Stimulated activated CD4-positive, alpha-beta T cell treated with anti-CD3 and anti-CD28 coated beads, TNF-alpha, amount 100 ng/mL, for 1 hour (primary cell): ENCODE data around the gene HCN3.
A peak's percentile ranks its signal among the peaks of the same experiment; 100 is the strongest.
"Not testable (repeated sequence)": the region's sequence is repeated elsewhere in the genome, so short reads cannot be mapped to it uniquely, and the experiment has no call there.

Experiments
- DNase-seq, 3 donors: peaks; one replicate each; pipeline ENCODE4 v3.0.0-alpha.2; 2020; ENCODE audit warnings: low read depth in 3 of 3, low spot score in 1 of 3

The HCN3 gene

DNA sequence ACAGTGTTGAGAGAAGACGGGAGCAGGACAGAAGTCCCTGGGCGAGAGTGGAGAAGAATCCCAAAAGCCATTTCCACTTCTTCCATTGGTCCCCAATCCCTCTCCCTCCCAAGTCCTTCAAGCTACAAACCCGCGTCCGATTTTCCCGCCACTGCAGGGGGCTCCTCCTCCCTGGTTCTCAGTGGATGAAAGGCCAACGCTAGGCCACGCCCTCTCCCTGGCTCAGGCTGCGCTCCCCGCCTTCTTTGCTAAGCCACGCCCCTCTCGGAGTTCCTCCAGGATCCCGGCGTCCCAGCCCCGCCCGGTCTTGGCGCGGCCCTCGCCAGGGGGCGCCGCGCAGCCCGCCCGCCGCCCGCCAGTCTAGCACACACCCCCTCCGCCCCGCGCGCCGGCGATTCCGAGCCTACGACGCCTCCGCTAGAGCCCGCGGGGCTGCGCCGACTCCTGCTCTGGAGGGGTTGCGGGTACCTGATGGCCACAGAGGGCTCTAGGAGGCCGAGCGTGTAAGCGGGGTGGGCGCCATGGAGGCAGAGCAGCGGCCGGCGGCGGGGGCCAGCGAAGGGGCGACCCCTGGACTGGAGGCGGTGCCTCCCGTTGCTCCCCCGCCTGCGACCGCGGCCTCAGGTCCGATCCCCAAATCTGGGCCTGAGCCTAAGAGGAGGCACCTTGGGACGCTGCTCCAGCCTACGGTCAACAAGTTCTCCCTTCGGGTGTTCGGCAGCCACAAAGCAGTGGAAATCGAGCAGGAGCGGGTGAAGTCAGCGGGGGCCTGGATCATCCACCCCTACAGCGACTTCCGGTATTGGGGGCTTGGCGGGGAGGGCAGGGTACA lies at the start of gene HCN3:
Gene HCN3 (plus strand): TSS at position 394 of the 832 bp plus-strand sequence. CDS start 128 bp downstream, at position 522.
- DNase-seq = peak; percentile 74 to 88 (median 82)

DNA sequence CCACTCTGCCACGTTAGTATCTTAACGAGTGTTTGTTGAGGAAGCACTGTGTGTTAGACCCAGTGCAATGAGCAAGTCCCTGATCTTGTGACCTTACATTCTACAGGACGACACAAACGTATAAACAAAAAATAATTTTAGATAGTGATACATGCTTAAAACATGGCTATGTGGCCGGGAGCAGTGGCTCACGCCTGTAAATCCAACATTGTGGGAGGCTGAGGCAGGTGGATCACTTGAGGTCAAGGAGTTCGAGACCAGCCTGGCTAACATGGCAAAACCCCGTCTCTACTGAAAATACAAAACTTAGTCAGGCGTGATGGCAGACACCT lies 49.2 kb upstream of the HCN3 start:
- no peak for DNase-seq

DNA sequence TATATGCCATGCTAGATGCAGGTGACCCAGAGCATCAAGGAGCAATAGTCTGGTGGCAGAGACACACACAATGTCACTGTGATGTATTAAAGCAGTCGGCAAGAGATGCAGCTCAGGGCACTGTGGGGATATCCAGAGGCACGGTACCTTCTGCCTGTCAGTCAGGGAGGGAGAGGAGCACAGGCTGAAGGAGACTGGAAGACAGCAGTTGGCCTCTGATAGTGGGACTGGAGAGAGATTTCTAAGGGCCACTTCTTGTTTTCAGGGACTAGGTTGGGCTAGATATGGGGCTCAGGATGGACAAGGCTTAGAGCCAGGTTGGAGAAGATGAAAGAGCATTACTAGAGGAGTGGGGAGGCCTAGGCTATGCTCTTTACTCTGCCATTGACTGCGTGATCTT lies 46.0 kb upstream of the HCN3 start:
- not testable (repeated sequence) for DNase-seq

DNA sequence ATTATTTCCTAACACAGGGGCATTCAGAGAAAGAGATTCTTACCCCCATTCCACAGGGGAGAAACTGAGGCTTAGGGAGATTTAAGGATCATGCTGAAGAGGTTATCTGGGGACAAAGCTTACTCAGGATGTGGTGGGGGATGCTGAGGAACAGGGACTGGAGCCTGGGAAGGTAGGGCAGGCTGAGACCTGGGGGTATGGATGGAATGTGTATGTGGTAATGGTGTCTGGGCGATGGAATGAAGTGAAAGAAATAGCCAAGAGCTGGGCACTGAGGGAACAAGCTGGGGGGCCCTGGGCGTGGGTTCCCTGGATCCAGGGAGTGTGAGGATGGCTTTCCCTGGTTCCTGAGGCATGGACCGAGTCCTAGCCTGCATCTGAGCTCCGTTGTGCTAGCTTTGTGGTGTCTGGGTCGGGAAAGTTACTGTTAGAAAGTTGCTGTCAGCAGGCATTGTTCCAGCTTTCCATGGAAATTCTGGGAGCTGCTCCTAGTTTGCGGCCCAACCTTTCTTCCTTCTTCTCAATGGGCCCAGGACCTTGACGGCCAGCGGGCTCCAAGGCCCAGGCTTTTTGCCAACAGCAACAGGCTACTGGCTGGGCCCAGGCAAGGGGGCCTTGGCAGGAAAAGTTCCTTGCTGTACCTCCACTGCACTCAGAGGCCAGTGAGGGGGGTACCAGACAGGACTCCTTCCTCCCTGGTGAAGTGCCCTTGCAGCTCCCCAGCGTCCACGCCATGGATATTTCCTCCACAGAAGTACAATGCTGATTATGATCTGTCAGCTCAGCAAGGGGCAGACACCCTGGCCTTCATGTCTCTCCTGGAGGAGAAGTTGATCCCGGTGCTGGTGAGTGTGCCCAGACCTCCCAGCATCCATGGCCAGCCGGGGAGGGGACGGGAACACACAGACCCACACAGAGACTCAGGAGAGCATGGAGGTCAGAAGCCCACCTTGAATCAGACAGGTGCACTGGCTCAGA lies 45.0 kb upstream of the HCN3 start:
- not testable (repeated sequence) for DNase-seq

DNA sequence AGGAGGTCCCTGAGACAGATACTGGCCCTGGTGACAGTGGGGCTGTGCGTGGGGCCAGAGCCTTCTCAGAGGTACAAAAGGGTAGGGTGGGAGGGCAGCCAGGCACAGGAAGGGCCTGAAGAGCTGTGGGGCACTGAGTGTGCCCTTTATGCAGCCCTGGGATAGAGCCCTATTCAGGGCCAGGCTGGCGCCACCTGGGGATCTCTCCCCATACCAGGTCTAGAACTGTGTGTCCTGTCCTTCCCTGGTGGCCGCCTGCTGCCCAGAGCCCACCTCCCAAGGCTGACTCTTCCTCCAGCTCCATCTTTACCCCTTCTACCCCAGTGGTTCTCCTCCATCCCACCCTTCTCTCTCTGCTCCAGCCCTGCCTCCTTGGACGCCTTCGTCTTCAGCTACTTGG lies 43.8 kb upstream of the HCN3 start:
- DNase-seq = not testable (repeated sequence)

DNA sequence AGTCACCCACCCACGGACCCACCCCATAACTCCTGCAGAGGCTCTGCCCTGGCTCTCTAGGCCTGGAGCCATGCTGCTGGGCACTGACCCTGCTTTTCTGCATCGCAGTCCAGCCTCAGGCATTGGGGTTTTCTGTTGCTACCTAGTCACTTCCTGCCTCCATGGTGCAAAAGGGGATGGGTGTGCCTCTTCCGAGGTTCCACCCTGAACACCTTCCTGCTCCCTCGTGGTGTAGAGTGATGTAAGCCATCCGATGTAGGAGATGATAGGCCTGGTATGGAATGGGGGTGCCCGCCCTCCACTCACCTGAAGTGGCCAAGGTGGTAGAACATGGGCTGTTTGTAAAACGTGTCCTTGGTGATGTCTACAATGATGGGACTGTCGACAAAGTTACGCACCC lies 41.9 kb upstream of the HCN3 start:
- DNase-seq = not testable (repeated sequence)

DNA sequence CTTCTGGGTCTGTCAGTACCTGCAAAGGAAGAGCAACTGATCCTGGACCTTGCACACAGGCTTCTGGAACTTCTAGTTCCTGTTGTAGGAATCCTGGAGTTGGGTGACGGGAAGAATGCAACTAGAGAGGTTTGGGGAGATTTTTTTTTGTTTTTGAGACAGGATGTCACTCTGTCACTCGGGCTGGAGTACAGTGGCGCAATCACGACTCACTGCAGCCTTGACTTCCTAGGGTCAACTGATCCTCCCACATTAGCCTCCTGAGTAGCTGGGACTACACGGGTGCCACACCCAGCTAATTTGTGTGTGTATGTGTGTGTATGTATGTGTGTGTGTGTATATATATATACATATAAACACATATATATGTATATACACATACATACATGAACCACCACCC lies 40.8 kb upstream of the HCN3 start:
- DNase-seq = no peak

DNA sequence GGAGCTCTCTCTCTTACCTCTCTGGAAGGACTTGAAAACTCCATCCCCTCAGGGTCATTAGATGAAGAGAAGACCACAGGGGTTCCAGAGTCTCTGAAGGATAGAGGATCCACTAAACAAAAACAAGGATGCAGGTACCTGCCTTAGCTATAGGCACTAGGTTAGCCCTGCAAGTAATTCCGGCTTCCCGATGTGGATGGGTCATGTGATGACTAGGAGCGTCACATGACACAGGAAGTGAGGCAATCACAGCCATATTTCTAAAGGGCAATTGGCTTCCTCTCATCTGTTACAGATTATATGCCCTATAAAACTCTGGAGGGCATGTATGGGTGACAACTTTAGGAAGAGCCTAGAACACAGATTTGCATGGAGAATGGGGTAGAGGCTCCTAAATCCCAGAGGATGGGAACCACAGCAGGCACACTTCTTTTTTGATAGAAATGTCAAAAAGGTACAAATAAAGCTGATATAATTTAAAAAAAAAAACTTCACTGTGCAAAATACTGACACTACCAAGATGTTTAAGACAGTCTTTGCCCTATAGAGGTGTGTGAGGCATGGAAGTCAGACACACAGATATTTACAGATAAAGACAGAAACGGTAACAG lies 36.1 kb upstream of the HCN3 start:
- DNase-seq = peak in 1 of 3 donors; percentile 25

DNA sequence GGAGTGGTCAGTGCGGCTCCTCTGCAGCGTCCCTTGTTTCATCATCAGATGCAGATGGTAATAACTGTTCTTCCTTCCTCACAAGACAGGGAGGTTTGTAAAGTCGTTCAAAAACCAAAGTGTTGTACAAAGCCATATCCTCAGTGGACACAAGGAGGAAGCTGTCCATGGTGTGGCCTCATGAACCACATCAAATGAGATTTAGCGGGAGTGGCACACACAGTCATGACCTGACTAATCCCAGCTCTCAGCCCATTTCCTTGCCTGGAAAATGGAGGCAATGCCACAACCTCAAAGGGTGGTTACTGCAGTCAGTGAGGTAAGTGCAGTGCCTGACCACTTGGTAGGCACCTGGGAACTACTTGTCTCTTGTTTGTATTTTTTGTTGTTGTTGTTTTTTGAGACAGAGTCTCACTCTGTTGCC lies 35.4 kb upstream of the HCN3 start:
- DNase-seq = no peak

DNA sequence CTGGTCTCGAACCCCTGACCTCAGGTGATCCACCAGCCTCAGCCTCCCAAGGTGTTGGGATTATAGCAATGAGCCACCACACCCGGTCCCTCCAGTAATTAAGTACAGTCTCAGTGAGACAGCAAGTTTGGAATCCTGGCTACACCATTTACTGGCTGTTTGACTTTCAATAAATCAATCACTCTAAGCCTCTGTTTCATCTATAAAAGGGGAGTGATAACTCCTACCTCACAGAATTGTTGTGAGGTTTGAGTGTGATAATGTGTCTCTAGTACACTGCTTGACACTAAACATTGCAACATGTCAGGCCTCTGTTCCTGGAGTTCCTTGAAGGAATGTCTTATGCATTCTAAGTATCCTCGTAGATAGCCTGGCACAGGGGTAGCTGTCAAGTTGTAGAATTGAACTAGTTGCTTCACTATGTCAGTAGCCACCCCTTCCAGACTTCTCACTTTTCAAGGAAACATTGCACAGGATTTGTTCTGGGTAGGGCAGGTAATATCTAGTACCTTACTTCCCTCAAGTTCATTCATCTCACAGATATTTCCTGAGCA lies 34.4 kb upstream of the HCN3 start:
- DNase-seq = no peak

DNA sequence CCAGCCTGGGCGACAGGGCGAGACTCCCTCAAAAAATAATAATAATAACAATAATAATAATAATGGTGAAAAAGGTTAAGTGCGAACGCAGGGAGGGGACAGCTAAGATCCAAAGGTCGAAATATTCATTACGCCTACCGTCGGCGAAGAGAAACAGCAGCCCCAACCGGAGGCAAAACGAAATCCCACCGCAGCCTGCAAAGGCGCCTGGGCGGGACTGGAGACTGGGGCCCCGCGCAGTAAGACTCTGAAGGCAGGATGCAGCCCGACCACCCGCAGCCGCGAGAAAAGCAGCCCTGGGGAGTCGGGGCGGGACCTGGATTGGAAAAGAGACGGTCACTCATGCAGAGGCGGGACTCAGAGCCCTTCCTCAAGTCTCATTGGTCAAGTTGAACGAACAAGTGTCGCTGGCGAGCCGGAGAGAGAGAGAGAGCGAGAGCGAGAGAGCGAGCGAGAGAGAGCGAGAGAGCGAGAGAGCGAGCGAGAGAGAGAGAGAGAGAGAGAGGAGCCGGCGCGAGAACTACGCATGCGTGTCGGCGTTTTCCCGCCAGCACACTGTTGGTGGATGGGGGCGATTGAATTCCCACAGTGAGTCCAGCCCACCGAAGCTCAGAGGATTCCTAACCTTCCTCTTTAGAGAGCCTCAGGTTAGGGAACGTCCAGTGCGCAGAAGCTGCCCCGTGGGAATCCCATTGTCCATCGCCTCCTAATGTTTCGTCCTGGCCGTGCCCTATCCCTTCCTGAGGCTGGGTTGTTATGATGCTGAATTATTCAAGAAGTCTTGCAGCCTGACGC lies 32.7 kb upstream of the HCN3 start:
- peak; percentile 71 to 87 (median 83) for DNase-seq

DNA sequence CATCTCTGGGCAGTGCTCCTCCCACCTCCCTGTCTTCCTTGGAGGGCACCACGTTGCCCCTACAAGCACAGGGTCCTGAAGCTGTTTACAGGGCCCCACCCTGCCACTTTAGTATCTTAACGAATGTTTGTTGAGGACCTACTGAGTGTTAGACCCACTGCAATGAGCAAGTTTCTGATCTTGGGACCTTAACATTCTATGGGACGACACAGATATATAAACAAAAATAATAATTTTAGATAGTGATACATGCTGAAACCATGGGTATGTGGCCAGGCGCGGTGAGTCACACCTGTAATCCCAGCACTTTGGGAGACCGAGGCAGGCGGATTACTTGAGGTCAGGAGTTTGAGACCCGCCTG lies 32.1 kb upstream of the HCN3 start:
- no peak for DNase-seq

DNA sequence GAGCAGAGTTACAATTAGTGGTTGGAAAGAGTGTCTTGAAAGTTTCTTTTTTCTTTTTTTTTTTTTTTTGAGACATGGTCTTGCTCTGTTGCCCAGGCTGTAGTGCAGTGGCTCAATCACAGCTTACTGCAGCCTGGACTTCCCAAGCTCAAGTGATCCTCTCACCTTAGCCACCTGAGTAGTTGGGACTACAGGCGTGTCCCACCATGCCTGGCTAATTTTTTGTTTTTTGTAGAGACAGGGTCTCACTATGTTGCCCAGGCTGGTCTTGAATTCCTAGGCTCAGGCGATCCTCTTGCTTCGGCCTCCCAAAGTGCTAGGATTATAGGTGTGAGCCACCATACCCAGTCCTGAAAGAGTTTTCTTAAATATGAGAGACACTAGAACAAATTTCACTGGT lies 30.5 kb upstream of the HCN3 start:
- DNase-seq = not testable (repeated sequence)

DNA sequence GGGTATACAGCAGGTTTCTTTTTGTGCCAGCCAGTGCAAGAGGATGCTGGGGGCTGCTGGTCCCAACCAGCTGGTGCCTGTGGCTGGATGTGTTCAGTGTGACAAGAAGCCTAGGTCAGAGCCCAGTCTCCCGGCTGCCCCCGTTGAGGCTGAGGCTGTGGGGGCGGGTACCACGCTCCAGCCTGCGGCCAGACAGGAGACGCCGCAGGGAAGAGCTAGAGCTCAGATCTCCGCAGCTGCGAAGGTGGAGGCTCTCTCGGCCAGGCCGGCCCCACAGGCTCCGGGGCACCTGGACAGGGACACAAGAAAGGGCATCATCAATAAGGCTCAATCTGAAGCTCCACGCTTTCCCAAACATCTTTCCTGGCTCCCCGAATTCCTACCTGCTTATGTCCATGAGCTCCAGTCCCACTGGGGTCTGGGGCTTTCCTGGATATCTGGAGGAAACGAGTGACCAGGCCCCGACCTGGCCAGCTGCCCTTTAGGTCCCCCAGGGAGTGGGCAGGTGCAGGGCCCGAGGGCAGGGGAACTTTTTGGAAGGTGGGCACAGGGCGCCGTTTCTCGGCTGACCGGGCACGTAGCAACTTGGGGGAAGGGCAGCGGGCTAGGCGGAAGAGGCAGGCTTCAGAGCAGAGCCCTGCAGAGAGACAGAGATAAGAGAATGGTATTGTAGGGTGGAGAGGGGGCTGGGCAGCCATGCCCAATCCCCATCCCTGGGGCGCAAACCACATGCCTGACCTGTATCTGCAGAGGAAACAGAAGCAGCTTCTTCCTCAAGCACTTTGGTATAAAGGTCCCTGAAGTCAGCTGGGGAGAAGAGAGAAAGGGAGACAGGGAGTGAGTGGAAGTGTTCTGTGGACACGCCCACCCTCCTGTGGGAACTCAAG lies 29.4 kb upstream of the HCN3 start:
- no peak for DNase-seq

DNA sequence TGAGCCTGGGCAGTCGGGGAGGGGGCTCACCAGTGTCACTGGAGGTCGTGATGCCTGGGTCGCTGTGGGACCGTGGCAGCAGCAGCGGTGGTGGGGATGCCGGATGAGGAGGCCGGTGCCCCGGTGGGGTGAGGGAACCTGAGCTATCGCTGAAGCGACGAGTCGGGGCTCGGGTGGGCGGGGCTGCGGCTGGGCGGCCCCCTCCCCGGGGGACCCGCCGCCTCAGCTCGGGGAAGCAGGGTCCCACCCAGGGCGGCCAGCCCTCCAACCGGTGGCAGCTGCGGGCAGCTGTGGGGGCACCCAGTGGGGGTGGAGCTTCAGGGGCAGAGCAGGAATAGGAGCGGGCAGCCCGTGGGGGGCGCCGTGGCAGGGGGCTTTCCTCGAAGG lies 27.0 kb upstream of the HCN3 start:
- DNase-seq = no peak

DNA sequence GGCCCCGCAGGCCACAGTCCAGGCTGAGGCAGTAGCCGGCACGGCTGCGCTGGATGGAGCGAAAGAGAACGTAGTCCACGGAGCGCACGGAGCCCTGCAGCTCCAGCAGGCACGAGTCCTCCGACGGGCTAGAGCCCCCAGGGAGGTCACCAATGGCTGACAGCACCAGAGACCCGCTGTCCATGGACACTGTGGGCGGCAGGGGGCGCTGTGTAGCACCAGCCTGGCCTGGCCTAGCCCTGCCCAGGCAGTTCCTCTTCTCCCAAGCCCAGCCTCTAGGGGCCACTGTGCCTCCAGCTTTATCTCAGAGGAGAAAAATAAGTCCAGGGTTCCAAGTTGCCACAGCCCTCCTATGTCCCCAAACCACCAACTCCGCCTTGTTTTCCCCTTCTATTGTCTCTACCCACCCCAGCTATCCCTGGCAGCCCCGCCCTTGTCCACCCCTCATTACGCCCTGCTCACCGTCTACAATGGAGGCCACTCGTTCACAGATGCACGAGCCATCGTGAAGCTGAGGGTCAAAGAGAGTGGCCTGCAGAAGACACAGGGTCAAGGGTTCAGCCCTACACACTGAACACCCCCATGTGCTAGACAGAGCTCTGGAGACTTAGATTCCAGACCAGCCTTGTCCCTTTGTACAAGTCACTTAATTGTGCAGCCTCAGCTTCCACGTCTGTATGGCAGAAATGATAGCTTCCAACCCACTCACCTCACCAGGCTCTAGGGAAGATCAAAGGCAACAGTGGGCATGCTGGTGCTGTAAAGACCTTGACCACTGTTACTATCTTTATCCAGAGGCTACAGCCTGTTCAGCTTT lies 26.4 kb upstream of the HCN3 start:
- DNase-seq = peak; percentile 91 to 97 (median 93)

DNA sequence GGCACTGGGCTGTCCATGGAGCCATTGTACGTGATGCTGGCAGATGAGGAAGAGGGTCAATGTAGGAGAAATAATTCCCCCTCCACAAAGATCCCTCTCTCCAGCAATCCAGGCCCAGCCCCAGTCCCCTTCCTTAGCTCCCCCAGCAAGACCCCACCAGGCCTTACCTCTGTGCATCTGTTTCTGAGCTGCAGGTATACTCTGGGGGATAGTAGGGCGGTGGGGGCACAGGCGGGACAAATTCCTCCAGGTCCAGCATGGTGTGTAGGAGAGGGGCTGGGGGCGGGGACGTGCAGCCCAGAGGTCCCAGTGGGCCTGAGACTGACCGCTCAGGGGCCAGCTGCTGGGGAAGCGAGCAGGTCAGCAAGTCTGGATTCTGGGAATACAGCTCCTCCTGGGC lies 25.7 kb upstream of the HCN3 start:
- DNase-seq = no peak

DNA sequence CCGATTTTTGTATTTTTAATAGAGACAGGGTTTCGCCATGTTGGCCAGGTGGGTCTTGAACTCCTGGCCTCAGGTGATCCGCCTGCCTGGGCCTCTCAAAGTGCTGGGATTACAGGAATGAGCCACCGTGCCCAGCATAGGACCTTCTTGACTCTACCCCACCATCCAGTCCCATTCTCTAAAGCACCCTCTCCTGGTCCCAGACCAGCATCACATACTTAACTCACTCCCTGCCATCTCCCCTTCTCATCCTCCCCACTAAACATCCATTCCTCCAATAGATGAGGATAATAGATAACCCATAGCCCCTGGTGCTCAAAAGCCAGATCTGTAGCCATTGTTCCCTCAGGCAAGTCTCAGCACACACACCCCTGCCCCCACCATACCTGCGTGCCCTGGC lies 24.1 kb upstream of the HCN3 start:
- DNase-seq = no peak

DNA sequence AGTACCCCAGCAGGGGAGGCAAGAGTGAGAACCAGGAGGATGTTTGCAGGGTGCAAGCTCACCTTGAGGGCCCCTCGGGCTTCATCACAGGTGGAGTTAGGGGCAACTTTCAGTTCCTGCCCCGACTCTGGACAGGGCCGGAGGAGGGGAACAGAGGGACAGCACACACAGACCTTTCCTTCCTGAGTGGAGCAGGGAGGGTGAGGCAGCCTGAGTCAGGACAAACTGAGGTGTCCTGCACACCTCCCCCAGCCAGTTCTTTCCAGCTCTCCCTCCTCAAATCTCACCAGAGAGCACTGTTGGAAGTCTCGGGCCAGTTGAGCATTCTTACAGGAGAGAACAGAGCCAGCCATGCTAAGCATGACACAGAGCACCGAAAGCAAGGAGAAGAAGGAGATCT lies 23.5 kb upstream of the HCN3 start:
- no peak for DNase-seq
